ENCODE measurements around the gene ROBO1.

DNA sequence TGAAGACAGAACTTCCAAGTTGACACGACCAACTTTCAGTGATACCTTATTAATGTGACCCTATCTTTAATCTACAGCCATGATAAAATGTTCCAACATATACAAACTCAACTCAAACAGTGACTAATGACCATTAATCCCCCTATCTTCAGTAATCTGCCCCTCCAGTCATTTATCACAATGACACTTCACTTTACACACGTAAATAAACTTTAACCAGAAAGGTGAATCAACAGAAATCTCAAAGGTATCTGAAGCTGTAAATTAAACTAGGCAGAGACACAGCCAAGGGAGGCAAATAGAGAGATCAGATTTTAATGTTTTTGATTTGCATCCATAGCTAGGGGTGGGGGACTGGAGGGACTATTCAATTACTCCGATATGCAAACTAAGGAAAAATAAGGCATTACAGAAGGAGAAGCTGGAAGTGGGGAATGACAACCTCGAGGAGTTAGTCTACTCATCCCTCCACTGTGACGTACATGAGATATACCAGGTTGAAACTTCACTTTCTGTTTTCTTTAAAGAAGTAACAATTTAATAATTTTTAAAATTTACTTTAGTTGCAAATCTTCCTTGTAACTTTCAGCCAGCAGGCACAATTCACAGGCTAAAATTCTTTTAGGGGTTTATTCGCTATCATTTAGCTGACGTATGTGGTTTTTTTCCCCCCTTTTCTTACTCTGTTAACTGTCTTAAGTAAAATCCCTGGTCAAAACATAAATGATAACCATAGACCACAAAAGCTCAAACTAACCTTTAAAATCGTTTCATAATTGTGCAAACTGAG, 751.0 kb downstream of the ROBO1 start:
- TF ChIP-seq POLR2A (IDR thresholded peaks at IDR 0.05) (no peak), CTCF (IDR thresholded peaks at IDR 0.05) (no peak)
